Measurements from ENCODE around the gene ABCC4. TPM values are rescaled to one million over a fixed set of nuclear protein-coding genes. Genes with fewer than 3 reads are reported as not detected.
"Not testable (repeated sequence)": the region's sequence is repeated elsewhere in the genome, so short reads cannot be mapped to it uniquely, and the experiment has no call there.

ABCC4 gene
- total RNA-seq, 1 donor, result 21.4 TPM

DNA sequence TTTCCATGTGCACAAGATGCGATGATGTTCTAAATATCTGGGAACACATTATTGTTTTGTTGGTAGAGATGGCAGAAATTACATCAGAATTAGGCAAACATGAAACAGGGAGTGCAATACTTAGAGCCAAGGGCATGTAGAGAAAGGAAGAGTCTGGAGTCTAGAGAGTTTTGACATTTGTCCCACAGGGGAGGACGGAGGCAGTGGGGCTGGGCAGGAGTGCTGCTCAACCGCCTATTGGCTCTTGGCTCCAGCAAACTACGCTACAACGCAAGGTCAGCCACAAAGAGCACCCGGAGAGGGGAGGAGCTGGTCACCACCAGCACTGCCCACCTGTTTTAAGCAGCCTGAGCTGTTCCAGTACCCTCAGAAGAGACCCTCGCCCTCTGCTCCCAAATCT lies 108.3 kb downstream of the ABCC4 start:
- TF ChIP-seq CTCF (IDR thresholded peaks at IDR 0.05; ENCODE audit: insufficient read depth, low read length), result no peak
- no peak overlapping the region for H3K4me3 ChIP-seq (ENCODE audit: low read depth, low read length)
- DNase-seq (ENCODE audit: low read depth), result no peak

GRCh38 chr13:95192564-95192945 lies 108.7 kb downstream of the ABCC4 start:
- DNase-seq (ENCODE audit: low read depth); H3K4me3 ChIP-seq (ENCODE audit: low read depth, low read length): not testable (repeated sequence)

DNA sequence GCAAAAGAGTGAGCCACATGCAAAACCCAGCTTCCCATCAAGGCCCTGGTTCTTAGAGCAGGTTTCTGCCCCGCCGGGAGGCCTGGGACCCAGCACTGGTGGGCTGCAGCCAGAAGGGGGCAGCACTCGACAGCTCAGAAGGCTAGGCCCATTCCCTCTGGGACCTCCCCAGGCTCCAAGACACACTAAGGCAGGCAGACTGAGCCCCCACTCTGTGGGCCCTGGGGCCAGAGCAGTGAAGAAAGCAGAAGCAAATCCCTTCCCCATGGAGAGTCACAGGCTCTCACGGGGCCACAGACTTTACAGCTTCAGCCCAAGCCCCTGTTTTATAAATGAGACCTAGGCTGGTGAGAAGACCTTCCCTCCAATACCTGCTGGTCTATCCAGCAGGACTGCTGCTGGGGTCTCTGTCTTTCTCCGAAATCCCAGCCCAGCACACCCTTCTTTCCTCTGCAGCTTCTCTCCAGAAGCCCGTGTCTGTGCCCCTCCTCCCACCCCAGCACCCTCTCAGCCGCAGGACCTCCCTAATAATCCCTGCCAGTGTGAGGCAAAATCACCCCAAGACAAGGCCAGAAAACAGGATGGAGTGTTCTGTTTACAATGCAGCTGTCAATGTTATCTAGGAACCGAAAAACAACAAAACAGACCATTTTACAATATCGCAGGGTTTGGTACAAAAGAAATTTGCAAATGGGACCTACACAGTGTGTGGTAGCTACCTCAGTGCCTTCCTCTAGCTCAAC lies 109.3 kb downstream of the ABCC4 start:
- peak; percentile 82 for DNase-seq (ENCODE audit: low read depth)
- TF ChIP-seq CTCF (IDR thresholded peaks at IDR 0.05; ENCODE audit: insufficient read depth, low read length), result peak; percentile 94
- no peak overlapping the region for H3K4me3 ChIP-seq (ENCODE audit: low read depth, low read length)

DNA sequence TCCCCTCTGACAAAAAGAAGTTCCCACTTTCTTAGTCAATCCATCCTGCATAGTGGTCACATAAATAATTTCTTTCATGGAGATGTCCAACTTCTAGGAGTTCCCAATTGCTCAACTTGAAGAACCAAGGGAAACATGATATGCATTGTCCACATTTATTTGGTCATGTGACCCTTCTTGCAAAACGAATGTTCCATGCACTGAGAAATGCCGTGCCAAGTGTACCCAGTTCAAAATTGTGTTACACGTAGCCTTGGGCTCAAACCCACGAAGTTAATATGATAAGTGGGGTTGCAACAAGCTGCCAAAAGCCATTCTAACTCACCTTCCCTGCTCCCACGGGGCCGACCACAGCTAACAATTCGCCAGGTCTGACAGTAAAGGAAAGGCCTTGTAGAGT lies 113.1 kb downstream of the ABCC4 start:
- DNase-seq (ENCODE audit: low read depth), result no peak
- H3K4me3 ChIP-seq (ENCODE audit: low read depth, low read length), result no peak overlapping the region
- TF ChIP-seq CTCF (IDR thresholded peaks at IDR 0.05; ENCODE audit: insufficient read depth, low read length), result no peak

- TF ChIP-seq CTCF (IDR thresholded peaks at IDR 0.05; ENCODE audit: insufficient read depth, low read length), result no peak
- no peak overlapping the region for H3K4me3 ChIP-seq (ENCODE audit: low read depth, low read length)
- no peak for DNase-seq (ENCODE audit: low read depth)
These were observed 115.4 kb downstream of the ABCC4 start for GRCh38 chr13:95185851-95186250.

DNA sequence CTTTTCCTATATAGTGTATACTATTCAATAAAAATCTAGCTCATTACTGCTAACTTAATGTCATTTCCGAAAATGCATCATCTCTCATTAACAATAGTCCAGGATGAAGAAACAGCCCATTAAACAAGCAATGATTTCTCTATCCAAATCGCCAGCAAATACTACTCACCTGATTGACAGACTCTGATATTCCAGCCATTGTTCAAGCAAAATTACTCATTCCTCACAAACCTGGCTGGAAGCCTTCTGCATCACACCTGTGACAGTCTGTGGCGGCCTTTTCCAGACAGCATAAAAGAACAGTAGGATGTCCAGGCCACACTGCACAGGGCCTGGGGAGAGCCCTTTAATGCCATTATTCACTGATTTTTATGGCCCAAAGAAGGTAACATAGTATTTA lies 115.9 kb downstream of the ABCC4 start:
- no peak overlapping the region for H3K4me3 ChIP-seq (ENCODE audit: low read depth, low read length)
- no peak for TF ChIP-seq CTCF (IDR thresholded peaks at IDR 0.05; ENCODE audit: insufficient read depth, low read length)
- no peak for DNase-seq (ENCODE audit: low read depth)

DNA sequence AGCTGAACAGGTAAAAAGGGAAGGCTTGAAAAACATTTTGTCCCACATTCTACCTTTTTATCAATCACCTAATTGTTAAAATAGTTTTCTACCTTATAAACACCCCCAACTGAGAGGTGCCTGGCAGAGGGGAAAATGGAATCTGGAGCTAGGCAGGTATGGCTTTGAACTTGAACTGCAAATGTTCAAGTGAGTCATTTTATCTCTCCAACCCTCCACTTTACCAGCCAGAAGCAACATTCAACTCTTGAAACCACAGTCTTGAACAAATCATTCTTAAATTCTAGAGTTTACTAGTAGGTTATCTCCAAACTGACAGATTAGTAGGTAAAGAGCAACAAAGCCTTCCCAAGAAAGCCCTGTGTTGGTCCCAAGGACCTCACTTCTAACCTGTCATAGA lies 116.9 kb downstream of the ABCC4 start:
- H3K4me3 ChIP-seq (ENCODE audit: low read depth, low read length), result no peak overlapping the region
- TF ChIP-seq CTCF (IDR thresholded peaks at IDR 0.05; ENCODE audit: insufficient read depth, low read length), result no peak
- DNase-seq (ENCODE audit: low read depth), result no peak

Data from fibroblast of the aortic adventitia (primary cell).